LoVo (cell line): Measurements from ENCODE around the gene LYPD1.

Experiments used
- DNase-seq: peaks from one replicate; pipeline ENCODE4 v3.0.0-alpha.2; 2016; ENCODE audit warnings: low spot score

The LYPD1 gene

DNA sequence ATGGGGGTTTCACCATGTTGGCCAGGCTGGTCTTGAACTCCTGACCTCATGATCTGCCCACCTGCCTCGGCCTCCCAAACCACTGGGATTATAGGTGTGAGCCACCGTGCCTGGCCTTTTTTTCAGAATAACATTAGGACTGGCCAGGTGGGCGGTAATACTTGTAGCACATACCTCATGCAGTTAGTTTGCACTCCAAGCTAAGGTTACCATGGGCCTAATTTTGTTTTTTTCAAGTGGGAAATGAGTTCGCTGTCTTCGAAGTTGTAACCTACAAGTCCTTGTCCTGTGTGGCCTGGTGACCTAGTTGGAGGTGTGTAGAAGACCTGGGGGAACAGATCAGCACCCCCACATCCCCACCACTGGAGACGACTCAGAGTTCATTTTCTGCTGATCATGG, 74.8 kb downstream of the LYPD1 start:
- no peak for DNase-seq
